ENCODE results near the gene RAPGEF2. TPM values are rescaled to one million over a fixed set of nuclear protein-coding genes. Genes with fewer than 3 reads are reported as not detected.
"Not testable (repeated sequence)": the region's sequence is repeated elsewhere in the genome, so short reads cannot be mapped to it uniquely, and the experiment has no call there.

Gene RAPGEF2
- total RNA-seq, 6 experiments from 2014 or later: 22.2 to 36.4 (median 31.5) TPM

DNA sequence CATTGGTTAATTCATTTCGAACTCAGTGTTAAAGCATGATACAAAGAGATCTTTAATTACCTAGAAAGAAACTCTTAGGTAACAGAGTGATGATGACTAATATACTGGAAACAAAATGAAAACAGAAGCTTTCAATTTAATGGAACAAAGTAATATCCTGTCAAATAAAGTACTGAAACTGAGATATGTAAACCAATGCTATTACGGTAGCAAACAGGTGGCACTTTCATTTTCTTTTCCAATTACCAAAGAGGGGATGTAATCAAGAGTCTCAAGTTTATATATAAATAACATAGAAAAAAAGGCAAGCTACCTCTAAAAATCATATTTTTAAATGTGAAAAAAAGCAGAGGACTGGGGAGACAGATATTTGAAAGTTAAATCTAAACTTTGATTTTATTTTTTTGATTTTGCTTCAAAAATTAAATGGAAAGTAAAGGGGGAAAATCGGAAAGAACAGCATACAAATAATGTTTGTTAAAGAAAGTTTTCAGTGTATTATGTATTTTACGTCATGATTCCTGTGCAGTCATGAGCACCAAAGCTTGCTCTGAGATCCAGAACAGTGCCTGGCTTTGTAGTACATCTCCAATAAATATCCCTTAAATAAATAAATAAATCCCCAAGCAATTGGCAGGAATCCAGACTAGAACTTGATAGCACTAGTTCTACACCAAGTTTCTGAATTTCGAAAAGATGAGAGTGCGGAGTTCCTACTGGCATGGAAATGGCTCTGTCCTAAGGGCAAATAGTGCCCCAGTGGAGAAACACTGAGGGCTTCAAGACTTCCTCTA, 25.0 kb upstream of the RAPGEF2 start:
- Mint-ChIP-seq H3K4me3 (no peak overlapping the region), H3K27ac (no peak overlapping the region), H3K9me3 (no peaks in the 10 kb centered on the region), H3K27me3 (ENCODE audit: insufficient read depth) (peaks cover 10% of the 10 kb centered on the region), H3K4me1 (ENCODE audit: low read depth) (peaks cover 16% of the 10 kb centered on the region), H3K36me3 (ENCODE audit: low read depth) (no peaks in the 10 kb centered on the region)
- TF ChIP-seq, protein P1, sequence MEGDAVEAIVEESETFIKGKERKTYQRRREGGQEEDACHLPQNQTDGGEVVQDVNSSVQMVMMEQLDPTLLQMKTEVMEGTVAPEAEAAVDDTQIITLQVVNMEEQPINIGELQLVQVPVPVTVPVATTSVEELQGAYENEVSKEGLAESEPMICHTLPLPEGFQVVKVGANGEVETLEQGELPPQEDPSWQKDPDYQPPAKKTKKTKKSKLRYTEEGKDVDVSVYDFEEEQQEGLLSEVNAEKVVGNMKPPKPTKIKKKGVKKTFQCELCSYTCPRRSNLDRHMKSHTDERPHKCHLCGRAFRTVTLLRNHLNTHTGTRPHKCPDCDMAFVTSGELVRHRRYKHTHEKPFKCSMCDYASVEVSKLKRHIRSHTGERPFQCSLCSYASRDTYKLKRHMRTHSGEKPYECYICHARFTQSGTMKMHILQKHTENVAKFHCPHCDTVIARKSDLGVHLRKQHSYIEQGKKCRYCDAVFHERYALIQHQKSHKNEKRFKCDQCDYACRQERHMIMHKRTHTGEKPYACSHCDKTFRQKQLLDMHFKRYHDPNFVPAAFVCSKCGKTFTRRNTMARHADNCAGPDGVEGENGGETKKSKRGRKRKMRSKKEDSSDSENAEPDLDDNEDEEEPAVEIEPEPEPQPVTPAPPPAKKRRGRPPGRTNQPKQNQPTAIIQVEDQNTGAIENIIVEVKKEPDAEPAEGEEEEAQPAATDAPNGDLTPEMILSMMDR (IDR thresholded peaks at IDR 0.05): no peak
- DNase-seq: no peak

- Mint-ChIP-seq H3K9me3 (no peaks in the 10 kb centered on the region), H3K27ac (no peak overlapping the region), H3K4me1 (ENCODE audit: low read depth) (peaks cover 16% of the 10 kb centered on the region), H3K4me3 (no peak overlapping the region), H3K36me3 (ENCODE audit: low read depth) (no peaks in the 10 kb centered on the region), H3K27me3 (ENCODE audit: insufficient read depth) (peaks cover 10% of the 10 kb centered on the region)
- no peak for DNase-seq
- TF ChIP-seq, protein P1 (IDR thresholded peaks at IDR 0.05): no peak
These were observed 23.8 kb upstream of the RAPGEF2 start for GRCh38 chr4:159079074-159079473.

GRCh38 chr4:159086606-159087005, 16.3 kb upstream of the RAPGEF2 start:
- no peaks in the 10 kb centered on the region for H3K36me3 Mint-ChIP-seq (ENCODE audit: low read depth)
- H3K4me1 Mint-ChIP-seq (ENCODE audit: low read depth): no peaks in the 10 kb centered on the region
- H3K27me3 Mint-ChIP-seq (ENCODE audit: insufficient read depth): peaks cover 10% of the 10 kb centered on the region
- no peak overlapping the region for H3K4me3 Mint-ChIP-seq
- no peak for DNase-seq
- peaks cover under 1% of the 10 kb centered on the region; the same call in 1 of the 2 replicates for H3K9me3 Mint-ChIP-seq
- H3K27ac Mint-ChIP-seq: no peak overlapping the region
- TF ChIP-seq, protein P1 (IDR thresholded peaks at IDR 0.05): no peak

GRCh38 chr4:159090255-159090654, 12.6 kb upstream of the RAPGEF2 start:
- Mint-ChIP-seq H3K36me3 (ENCODE audit: low read depth) (no peaks in the 10 kb centered on the region), H3K27me3 (ENCODE audit: insufficient read depth) (peaks cover 9% of the 10 kb centered on the region), H3K4me1 (ENCODE audit: low read depth) (no peaks in the 10 kb centered on the region), H3K4me3 (no peak overlapping the region), H3K27ac (no peak overlapping the region), H3K9me3 (peaks cover 4% of the 10 kb centered on the region; the same call in 1 of the 2 replicates)
- DNase-seq: no peak
- TF ChIP-seq, protein P1 (IDR thresholded peaks at IDR 0.05): no peak

- not testable (repeated sequence) for H3K9me3 Mint-ChIP-seq; H3K4me1 Mint-ChIP-seq (ENCODE audit: low read depth); DNase-seq; H3K4me3 Mint-ChIP-seq; H3K27me3 Mint-ChIP-seq (ENCODE audit: insufficient read depth); H3K27ac Mint-ChIP-seq; H3K36me3 Mint-ChIP-seq (ENCODE audit: low read depth)
These were observed 8.7 kb upstream of the RAPGEF2 start for GRCh38 chr4:159094156-159094555.

DNA sequence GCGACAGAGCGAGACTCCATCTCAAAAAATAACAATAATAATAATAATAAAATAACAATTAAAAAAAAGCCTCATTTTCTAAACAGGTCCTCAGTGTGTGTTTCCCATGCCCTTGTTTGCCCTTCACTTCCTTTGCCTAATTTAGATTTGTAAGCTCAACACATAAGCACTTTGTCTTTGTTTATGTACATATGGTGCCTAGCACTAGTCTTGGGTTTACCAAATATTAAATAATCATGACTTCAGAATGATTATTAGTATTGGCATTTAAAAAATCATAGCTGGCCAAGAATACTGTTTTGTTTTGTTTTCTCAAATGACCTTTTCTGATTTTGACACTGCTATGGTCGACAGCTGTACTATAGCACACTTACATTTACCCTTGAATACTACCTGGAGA, 6.4 kb upstream of the RAPGEF2 start:
- TF ChIP-seq, protein P1 (IDR thresholded peaks at IDR 0.05): no peak
- Mint-ChIP-seq H3K4me3 (no peak overlapping the region), H3K4me1 (ENCODE audit: low read depth) (no peaks in the 10 kb centered on the region)

More for the DNA sequence above, 6.4 kb upstream of the RAPGEF2 start:
- Mint-ChIP-seq H3K36me3 (ENCODE audit: low read depth) (no peaks in the 10 kb centered on the region), H3K27ac (no peak overlapping the region), H3K27me3 (ENCODE audit: insufficient read depth) (peaks cover 13% of the 10 kb centered on the region), H3K9me3 (peaks cover 4% of the 10 kb centered on the region; the same call in 1 of the 2 replicates)
- no peak for DNase-seq
